Activated CD4-positive, alpha-beta T cell treated with anti-CD3 and anti-CD28 coated beads for 36 hours (primary cell): ENCODE measurements around the gene TEKT3. TPM values are rescaled to one million over a fixed set of nuclear protein-coding genes. Genes with fewer than 3 reads are reported as not detected.

Experiments
- total RNA-seq, 2 experiments: library from RNA; stranded (reverse); gene quantifications; one replicate each; pipeline ENCODE4 v1.2.3, GENCODE V29; 2021

TEKT3 gene
- total RNA-seq, 2 experiments from 2014 or later: not detected

Other genes with a start within 250 kb of the TEKT3 start
- under 1 TPM in 1 of 2 experiments, not detected in 1; 0.16 TPM for gene PMP22, start 76.3 kb downstream of the TEKT3 start, total RNA-seq
- 1 to 10 TPM; 1.9 to 3.6 TPM for gene CDRT4, start 126.0 kb upstream of the TEKT3 start, total RNA-seq
- 1 to 10 TPM; 3.6 to 6.2 TPM for gene TVP23C, start 221.9 kb upstream of the TEKT3 start, total RNA-seq